Astrocyte of the cerebellum (primary cell): ENCODE results near the gene STAT1.
A peak's percentile ranks its signal among the peaks of the same experiment; 100 is the strongest.

ENCODE experiments used
- DNase-seq: peaks from one replicate; pipeline ENCODE4 v3.0.0-alpha.2; 2011; ENCODE audit warnings: low read depth
- H3K4me3 ChIP-seq: 2 replicates; pipeline ENCODE4 v1.5.1; 2011; ENCODE audit warnings: mild to moderate bottlenecking, low read depth, low read length, moderate library complexity
- in situ Hi-C: cut with HindIII; loops from 2 replicates; pipeline ENCODE4 v1.10.0; 2017; ENCODE audit warnings: low sequenced_read_pairs
- TF ChIP-seq, protein P1 (sequence below): IDR thresholded peaks from 2 replicates; pipeline ENCODE4 v1.5.1; 2012; ENCODE audit warnings: low read length, low read depth, moderate library complexity, mild to moderate bottlenecking; ENCODE audit errors: missing control alignments

Gene STAT1

DNA sequence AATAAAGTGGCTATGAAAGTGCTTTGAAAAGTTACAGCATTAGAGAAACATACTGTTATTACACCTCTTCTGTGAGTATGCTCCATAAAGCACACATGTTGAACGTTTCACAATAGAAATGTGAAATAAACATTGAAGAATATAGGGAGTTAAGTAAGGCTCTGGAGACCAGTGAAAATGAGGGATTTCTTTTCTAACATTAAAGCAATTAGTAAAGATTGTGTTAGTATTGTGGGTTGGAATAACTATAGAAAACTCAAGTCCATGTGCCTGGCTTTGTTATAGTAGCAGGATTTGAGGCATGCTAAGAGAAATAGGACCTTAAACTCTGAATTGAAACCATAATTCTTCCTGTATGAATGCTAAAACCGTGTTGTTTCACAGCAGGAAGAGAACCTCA, 70.3 kb downstream of the STAT1 start:
- in situ Hi-C loops = no loop called here

DNA sequence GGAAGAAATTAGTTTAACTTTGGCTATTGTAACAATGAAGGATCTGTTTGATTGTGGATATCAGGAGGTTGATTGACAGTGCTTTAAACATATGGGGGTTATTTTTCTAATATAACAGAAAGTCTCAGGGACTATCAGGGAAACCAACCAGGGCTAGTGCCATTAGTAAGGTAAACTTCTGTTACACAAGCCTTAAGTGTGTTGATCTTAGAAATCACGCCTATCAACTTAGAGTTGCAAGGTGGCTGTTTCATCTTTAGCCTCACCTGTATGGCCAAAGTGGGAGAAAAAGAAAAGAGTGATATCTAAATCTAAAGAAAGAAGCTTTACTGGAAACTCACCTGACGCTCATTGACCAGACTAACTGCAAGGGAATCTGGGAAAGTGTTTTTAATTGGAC, 71.3 kb downstream of the STAT1 start:
- no peak overlapping the region for H3K4me3 ChIP-seq
- in situ Hi-C loops = no loop called here
- TF ChIP-seq, protein P1, sequence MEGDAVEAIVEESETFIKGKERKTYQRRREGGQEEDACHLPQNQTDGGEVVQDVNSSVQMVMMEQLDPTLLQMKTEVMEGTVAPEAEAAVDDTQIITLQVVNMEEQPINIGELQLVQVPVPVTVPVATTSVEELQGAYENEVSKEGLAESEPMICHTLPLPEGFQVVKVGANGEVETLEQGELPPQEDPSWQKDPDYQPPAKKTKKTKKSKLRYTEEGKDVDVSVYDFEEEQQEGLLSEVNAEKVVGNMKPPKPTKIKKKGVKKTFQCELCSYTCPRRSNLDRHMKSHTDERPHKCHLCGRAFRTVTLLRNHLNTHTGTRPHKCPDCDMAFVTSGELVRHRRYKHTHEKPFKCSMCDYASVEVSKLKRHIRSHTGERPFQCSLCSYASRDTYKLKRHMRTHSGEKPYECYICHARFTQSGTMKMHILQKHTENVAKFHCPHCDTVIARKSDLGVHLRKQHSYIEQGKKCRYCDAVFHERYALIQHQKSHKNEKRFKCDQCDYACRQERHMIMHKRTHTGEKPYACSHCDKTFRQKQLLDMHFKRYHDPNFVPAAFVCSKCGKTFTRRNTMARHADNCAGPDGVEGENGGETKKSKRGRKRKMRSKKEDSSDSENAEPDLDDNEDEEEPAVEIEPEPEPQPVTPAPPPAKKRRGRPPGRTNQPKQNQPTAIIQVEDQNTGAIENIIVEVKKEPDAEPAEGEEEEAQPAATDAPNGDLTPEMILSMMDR = no peak
- DNase-seq = no peak

More for the DNA sequence above, 70.3 kb downstream of the STAT1 start:
- TF ChIP-seq, protein P1 = no peak
- H3K4me3 ChIP-seq = no peak overlapping the region
- no peak for DNase-seq

DNA sequence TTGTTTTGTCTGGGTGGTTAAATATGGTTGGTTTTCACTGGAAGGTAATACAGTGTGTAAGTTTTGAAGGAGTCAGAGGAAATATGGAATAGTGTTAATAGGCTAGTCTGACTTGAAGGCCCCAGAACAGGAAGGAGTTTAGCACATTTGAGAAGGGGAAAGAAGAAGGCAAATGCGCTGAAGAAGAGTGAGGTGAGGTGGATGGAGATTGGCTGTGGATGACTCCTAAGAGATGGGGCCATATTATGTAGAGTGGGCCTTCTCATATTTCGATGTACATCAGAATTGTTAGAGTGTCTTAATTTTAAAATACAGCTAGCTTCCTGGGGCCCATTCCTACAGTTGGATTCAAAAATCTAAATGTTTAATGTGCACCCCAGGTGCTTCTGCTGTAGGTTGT, 72.4 kb downstream of the STAT1 start:
- no peak overlapping the region for H3K4me3 ChIP-seq
- DNase-seq = no peak
- in situ Hi-C loops = no loop called here
- TF ChIP-seq, protein P1 = no peak

DNA sequence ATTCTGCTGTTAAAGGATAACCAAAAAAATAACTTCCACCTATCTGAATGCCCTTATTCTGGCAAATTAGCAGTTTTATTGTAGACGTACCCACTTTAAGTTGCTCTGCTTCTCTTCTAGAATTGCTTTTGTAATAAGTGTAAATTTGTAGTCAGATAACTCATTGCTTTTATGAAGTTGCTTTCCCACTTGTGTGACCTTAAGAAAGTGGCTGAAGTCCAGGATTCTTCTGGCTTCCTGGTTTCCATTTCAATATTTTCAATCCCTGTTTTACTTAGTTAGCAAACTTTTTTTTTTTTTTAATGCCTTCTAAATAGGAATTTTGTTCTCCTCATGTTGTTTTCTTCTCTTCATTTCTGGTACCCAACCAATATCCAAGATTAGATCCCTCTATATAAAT, 73.5 kb downstream of the STAT1 start:
- TF ChIP-seq, protein P1 = no peak
- in situ Hi-C loops = no loop called here
- DNase-seq = peak; percentile 18
- no peak overlapping the region for H3K4me3 ChIP-seq

DNA sequence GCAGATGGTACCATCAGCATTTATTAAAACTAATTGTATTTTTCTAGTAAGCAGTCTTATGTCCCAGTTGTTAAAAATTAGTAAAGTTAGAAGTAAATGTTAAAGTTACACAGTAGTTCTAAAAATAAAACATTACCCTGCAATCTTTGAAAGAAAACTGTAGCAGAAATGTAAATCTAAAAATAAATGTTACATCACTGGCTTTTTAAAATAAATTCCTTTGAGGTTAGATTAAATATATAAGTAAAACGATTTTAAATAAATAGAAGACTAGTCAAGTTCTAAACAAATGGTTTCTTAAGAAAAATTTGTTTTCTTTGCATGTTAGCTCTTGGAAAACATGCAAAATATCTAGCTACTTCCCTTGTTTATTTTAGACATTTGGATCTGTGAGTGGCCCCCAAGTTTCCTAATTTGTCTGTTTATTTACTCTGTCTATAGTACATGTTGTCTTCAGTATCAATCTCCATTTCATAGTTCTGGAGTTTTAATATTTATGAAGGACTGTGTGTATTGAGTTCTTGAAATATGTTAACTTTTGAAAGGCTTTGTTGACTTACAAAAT, 75.1 kb downstream of the STAT1 start:
- DNase-seq = no peak
- TF ChIP-seq, protein P1 = no peak

DNA sequence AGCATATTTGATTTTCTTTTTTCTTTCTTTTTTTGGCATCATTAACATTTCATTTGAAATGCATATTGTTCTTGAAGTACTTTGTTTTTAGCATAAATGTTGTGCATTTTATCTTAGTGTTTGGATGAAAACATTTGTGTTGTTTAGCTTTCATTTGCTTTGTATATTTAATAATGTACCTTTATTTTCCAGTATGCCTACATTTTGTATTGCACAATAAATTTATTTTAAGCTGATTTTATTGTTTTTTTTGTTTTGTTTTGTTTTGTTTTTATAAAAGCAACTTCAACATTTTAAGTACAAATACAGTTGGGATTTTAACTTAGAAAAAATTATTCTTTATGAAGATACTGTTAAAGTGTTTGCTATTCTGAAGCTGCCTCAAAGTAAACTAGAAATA, 78.9 kb downstream of the STAT1 start:
- TF ChIP-seq, protein P1 = no peak
- H3K4me3 ChIP-seq = no peak overlapping the region
- in situ Hi-C loops = no loop called here
- DNase-seq = no peak

More for the DNA sequence above, 75.1 kb downstream of the STAT1 start:
- no peak overlapping the region for H3K4me3 ChIP-seq
- in situ Hi-C loops = no loop called here

DNA sequence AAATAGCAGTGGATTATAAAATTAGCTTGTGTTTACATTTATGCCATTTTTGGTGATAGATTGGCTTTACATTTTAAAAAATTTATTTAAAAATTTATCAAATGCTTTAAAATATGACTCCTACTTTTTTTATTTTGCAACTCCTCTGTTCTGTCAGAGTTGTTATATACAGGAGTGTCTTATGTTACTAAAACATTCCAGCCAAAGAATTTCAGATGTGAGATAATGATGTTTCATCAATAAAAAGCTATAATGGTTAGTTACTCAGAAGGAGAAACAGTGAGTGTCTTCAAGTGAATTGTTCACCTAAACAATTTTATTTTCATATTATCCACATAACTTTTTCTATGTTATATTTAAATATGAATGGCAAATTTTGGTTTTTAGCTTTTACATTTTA, 80.6 kb downstream of the STAT1 start:
- in situ Hi-C loops = no loop called here
- no peak for DNase-seq
- TF ChIP-seq, protein P1 = no peak
- no peak overlapping the region for H3K4me3 ChIP-seq
